ENCODE data around the gene RAB20. TPM values are rescaled to one million over a fixed set of nuclear protein-coding genes. Genes with fewer than 3 reads are reported as not detected.
"Not testable (repeated sequence)": the region's sequence is repeated elsewhere in the genome, so short reads cannot be mapped to it uniquely, and the experiment has no call there.

RAB20 gene
- total RNA-seq, 1 donor from 2014 or later, result 17.0 TPM

DNA sequence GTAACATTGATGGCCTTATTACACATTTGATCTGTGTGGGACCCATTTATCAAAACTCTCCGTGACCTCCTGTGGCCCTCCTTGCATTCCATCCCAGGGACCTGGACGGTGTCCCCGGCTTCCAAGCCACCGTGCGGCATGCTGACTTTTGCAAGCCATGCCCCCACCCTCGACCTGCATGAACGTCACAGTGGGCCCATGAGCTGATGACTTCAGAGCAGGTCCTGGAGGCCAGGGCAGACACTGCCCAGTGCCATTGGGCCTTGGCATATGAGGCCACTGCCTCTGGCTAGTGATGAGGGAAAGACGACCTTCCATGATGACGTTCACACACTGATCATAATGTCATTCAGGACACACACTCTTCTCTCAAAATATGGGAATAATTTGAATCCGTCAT lies 62.8 kb downstream of the RAB20 start:
- no peak for DNase-seq (ENCODE audit: low read depth)
- TF ChIP-seq, protein P1, sequence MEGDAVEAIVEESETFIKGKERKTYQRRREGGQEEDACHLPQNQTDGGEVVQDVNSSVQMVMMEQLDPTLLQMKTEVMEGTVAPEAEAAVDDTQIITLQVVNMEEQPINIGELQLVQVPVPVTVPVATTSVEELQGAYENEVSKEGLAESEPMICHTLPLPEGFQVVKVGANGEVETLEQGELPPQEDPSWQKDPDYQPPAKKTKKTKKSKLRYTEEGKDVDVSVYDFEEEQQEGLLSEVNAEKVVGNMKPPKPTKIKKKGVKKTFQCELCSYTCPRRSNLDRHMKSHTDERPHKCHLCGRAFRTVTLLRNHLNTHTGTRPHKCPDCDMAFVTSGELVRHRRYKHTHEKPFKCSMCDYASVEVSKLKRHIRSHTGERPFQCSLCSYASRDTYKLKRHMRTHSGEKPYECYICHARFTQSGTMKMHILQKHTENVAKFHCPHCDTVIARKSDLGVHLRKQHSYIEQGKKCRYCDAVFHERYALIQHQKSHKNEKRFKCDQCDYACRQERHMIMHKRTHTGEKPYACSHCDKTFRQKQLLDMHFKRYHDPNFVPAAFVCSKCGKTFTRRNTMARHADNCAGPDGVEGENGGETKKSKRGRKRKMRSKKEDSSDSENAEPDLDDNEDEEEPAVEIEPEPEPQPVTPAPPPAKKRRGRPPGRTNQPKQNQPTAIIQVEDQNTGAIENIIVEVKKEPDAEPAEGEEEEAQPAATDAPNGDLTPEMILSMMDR (conservative IDR thresholded peaks at IDR 0.05; ENCODE audit: low read depth, low read length), result no peak
- no peak overlapping the region for H3K4me3 ChIP-seq (ENCODE audit: low read depth, low read length)

DNA sequence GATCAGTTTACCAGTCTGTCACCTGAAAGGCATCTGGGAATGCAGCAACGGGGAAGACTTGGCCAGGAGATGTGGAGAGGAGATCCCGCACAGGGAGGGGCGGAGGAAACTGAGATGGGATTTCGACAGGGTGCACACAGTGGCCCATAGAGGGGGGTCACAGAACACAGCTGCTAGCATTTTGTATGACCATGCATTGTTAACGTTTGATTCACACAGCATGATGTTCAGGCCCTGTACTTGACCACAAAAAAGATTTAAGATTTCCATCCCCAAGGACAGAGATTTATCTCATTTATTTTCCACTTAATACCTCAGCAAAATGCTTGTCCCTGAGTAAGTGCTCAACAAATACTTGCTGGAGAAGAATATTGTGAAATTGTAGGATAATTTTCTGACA lies 63.2 kb downstream of the RAB20 start:
- no peak overlapping the region for H3K4me3 ChIP-seq (ENCODE audit: low read depth, low read length)
- TF ChIP-seq, protein P1 (conservative IDR thresholded peaks at IDR 0.05; ENCODE audit: low read depth, low read length), result no peak
- no peak for DNase-seq (ENCODE audit: low read depth)

DNA sequence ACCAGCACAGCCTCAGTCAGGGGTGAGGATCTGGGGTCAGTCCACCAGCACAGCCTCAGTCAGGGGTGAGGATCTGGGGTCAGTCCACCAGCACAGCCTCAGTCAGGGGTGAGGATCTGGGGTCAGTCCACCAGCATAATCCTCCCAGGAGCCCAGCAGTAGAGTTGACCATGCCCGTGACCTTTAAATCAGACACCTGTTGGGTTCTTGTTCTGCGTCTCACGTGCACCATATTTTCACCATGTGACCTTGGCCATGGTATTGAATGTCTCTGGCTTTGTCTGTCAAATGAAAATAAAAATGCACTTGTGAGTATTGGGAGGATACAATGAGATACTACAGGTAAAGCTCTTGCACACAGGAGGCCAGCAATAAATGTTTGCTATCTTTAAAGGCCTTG lies 63.6 kb downstream of the RAB20 start:
- not testable (repeated sequence) for DNase-seq (ENCODE audit: low read depth)

GRCh38 chr13:110497003-110497402 lies 64.5 kb downstream of the RAB20 start:
- H3K4me3 ChIP-seq (ENCODE audit: low read depth, low read length), result no peak overlapping the region
- TF ChIP-seq, protein P1 (conservative IDR thresholded peaks at IDR 0.05; ENCODE audit: low read depth, low read length), result no peak
- no peak for DNase-seq (ENCODE audit: low read depth)

More for the DNA sequence above, 63.6 kb downstream of the RAB20 start:
- not testable (repeated sequence) for H3K4me3 ChIP-seq (ENCODE audit: low read depth, low read length)

- no peak overlapping the region for H3K4me3 ChIP-seq (ENCODE audit: low read depth, low read length)
- DNase-seq (ENCODE audit: low read depth), result no peak
- TF ChIP-seq, protein P1 (conservative IDR thresholded peaks at IDR 0.05; ENCODE audit: low read depth, low read length), result no peak
These were observed 65.2 kb downstream of the RAB20 start for GRCh38 chr13:110496281-110496680.

- TF ChIP-seq, protein P1 (conservative IDR thresholded peaks at IDR 0.05; ENCODE audit: low read depth, low read length), result no peak
- DNase-seq (ENCODE audit: low read depth), result no peak
- H3K4me3 ChIP-seq (ENCODE audit: low read depth, low read length), result no peak overlapping the region
These were observed 65.6 kb downstream of the RAB20 start for GRCh38 chr13:110495881-110496280.

DNA sequence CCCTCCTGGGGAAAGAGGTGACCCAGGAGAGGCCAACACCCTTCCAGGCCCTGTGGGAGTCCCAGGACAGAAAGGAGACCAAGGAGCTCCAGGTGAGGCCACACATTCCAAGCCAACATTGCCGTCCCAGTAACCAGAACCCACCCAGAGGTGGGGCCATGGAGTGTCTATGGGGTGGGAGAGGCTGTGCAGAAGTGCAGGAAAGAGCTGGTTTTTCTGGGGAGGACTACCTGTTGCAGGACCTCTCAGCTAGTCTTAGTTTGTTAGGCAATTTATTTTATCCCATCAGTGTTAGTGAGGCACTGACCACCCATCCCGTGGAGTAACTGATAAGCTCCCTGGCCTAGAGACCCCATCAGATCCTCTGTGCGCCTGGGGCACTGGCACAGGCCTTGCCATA lies 66.1 kb downstream of the RAB20 start:
- no peak for DNase-seq (ENCODE audit: low read depth)
- H3K4me3 ChIP-seq (ENCODE audit: low read depth, low read length), result no peak overlapping the region
- TF ChIP-seq, protein P1 (conservative IDR thresholded peaks at IDR 0.05; ENCODE audit: low read depth, low read length), result no peak

- TF ChIP-seq, protein P1 (conservative IDR thresholded peaks at IDR 0.05; ENCODE audit: low read depth, low read length), result no peak
- DNase-seq (ENCODE audit: low read depth), result no peak
- no peak overlapping the region for H3K4me3 ChIP-seq (ENCODE audit: low read depth, low read length)
These were observed 67.9 kb downstream of the RAB20 start for GRCh38 chr13:110493613-110494012.

Data from epithelial cell of proximal tubule (primary cell).